ENCODE results near the gene UNC45B. TPM values are rescaled to one million over a fixed set of nuclear protein-coding genes. Genes with fewer than 3 reads are reported as not detected.

The UNC45B gene
- total and polyA plus RNA-seq, 2 of the 4 experiments (the other 2 are of a cell fraction): not detected

DNA sequence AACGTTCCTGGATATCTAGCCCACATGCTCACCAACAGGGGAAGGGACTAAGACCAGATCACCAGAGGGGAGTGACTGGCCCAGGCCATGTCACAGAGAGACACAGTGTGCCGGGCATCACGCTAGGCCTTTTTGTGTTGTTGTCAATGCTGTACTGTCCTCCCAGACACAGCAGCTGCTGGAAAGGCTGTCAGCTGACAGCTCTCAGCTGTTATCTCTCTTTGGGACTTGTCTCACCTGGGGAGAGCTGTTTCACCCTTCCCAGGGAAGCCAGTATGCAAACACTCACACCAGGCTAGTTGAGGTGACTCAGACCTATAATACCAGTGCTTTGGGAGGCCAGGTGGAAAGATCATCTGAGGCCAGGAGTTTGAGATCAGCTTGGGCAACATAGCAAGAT is 19.4 kb downstream of the UNC45B start:
- no TSS peak for BruUV-seq (replicated peaks)
- no peak overlapping the region for H2AK9ac ChIP-seq (replicated peaks; ENCODE audit: low read depth, low read length, poor library complexity)
- H2BK120ac ChIP-seq (ENCODE audit: low read depth, low read length): no peak overlapping the region
- no peak overlapping the region for H3K4me2 ChIP-seq (ENCODE audit: low read depth, low read length)
- ChIA-PET CTCF (interaction anchor here (1.0 kb wide), 1 partner anchor 372 kb away, joined by 3 read pairs; no protein-coding TSS in a partner anchor), POLR2A (ENCODE audit: unreplicated experiment) (no interaction called here)
- H3K18ac ChIP-seq (ENCODE audit: low read depth, low read length): no peak overlapping the region
- in situ Hi-C loops (cut with MboI; ENCODE audit: low sequenced_read_pairs) (loop anchor here (5.0 kb wide), 1 partner anchor 370 kb away; the partner anchor contains the start of gene SLFN12L), intact Hi-C loops (cut with micrococcal nuclease) (no loop called here), dilution Hi-C loops (cut with HindIII; ENCODE audit: low sequenced_read_pairs, unreplicated experiment) (no loop called here)
- peaks cover 4% of the 10 kb centered on the region; the same call in 1 of the 2 replicates for H3K4me1 ChIP-seq (ENCODE audit: control insufficient read depth, insufficient read depth, low read length)
- peaks cover 12% of the 10 kb centered on the region for H3K27me3 ChIP-seq (ENCODE audit: control insufficient read depth, insufficient read depth, low read length)
- no peak overlapping the region for H3K4me3 ChIP-seq (ENCODE audit: insufficient read depth, low read depth, low read length)
- no peak overlapping the region for H2AK5ac ChIP-seq (ENCODE audit: low read depth, low read length)
- H3K56ac ChIP-seq (ENCODE audit: extremely low read depth, insufficient read depth, low read length): no peak overlapping the region
- no peaks in the 10 kb centered on the region for H3K36me3 ChIP-seq (ENCODE audit: control insufficient read depth, insufficient read depth, low read length)
- H4K5ac ChIP-seq (ENCODE audit: low read depth, low read length): no peak overlapping the region
- H2BK5ac ChIP-seq (ENCODE audit: low read depth, low read length, poor library complexity, severe bottlenecking): no peak overlapping the region
- H3K14ac ChIP-seq (replicated peaks; ENCODE audit: low read depth, low read length): no peak overlapping the region
- no peak overlapping the region for H3K27ac ChIP-seq (ENCODE audit: insufficient read depth, low read length)
- H3K4ac ChIP-seq (ENCODE audit: low read depth, low read length): no peak overlapping the region
- TF ChIP-seq CEBPB (IDR thresholded peaks at IDR 0.05; ENCODE audit: low read depth, low read length) (no peak), RAD21 (IDR thresholded peaks at IDR 0.05; ENCODE audit: low read length) (no peak), MAZ (IDR thresholded peaks at IDR 0.05; ENCODE audit: borderline replicate concordance, low read depth, low read length) (no peak), RCOR1 (IDR thresholded peaks at IDR 0.05; ENCODE audit: insufficient replicate concordance, low read length) (no peak)
- TF ChIP-seq, protein P1, sequence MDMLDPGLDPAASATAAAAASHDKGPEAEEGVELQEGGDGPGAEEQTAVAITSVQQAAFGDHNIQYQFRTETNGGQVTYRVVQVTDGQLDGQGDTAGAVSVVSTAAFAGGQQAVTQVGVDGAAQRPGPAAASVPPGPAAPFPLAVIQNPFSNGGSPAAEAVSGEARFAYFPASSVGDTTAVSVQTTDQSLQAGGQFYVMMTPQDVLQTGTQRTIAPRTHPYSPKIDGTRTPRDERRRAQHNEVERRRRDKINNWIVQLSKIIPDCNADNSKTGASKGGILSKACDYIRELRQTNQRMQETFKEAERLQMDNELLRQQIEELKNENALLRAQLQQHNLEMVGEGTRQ (IDR thresholded peaks at IDR 0.05; ENCODE audit: low read depth, low read length): no peak
- TF ChIP-seq, protein P2, sequence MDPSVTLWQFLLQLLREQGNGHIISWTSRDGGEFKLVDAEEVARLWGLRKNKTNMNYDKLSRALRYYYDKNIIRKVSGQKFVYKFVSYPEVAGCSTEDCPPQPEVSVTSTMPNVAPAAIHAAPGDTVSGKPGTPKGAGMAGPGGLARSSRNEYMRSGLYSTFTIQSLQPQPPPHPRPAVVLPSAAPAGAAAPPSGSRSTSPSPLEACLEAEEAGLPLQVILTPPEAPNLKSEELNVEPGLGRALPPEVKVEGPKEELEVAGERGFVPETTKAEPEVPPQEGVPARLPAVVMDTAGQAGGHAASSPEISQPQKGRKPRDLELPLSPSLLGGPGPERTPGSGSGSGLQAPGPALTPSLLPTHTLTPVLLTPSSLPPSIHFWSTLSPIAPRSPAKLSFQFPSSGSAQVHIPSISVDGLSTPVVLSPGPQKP (IDR thresholded peaks at IDR 0.05; ENCODE audit: borderline replicate concordance, low read depth, low read length): no peak
- ATAC-seq (ENCODE audit: low read depth): no peak
- H3K9me1 ChIP-seq (ENCODE audit: insufficient read depth, low read length): 0 out of 2 replicates have a peak, but pooled peaks cover 5% of the 10 kb centered on the region
- H3K79me1 ChIP-seq (ENCODE audit: low read depth in 1 of 2, low read length in 2 of 2): no peaks in the 10 kb centered on the region
- H4K20me1 ChIP-seq (ENCODE audit: insufficient read depth, low read length): no peaks in the 10 kb centered on the region
- no peak overlapping the region for H3K23ac ChIP-seq (ENCODE audit: low read depth, low read length)
- no peaks in the 10 kb centered on the region for H3K9me3 ChIP-seq (ENCODE audit: control insufficient read depth, insufficient read depth, low read length)
- no peak overlapping the region for H4K91ac ChIP-seq (ENCODE audit: insufficient read depth, low read depth, low read length)
- H2BK15ac ChIP-seq (ENCODE audit: low read depth, low read length): no peak overlapping the region
- H2AFZ ChIP-seq (replicated peaks; ENCODE audit: low read length, poor library complexity): peak overlapping the region; percentile 67
- no peak overlapping the region for H2BK20ac ChIP-seq (ENCODE audit: low read depth, low read length)
- 40% methylated on average over 1 of the region's 3 CpGs; no CpG with 5 or more reads in 1 of the 2 experiments for WGBS, 2 experiments (ENCODE audit: extremely low coverage in 2 of 2, insufficient read length in 1 of 2)
- no peak overlapping the region for H4K8ac ChIP-seq (ENCODE audit: low read depth in 2 of 2, low read length in 2 of 2)
- H3K9ac ChIP-seq (ENCODE audit: low read depth, low read length): no peak overlapping the region
- no peak for DNase-seq

Measured in IMR-90 (cell line).